AG04449 (cell line): Measurements from ENCODE around the gene FAM204A.

ENCODE experiments used
- CTCF ChIA-PET: fragments of 350-600 bp; formaldehyde crosslinking; extraction: SDS; loops from one replicate; lab custom pipeline; 2021; ENCODE audit warnings: antibody characterized with exemption; lab: Yijun Ruan, JAX
- POLR2A ChIA-PET: fragments of 400-600, 350-600 bp; formaldehyde crosslinking; extraction: SDS; loops from one replicate; lab custom pipeline; 2020; ENCODE audit warnings: antibody characterized with exemption, inconsistent platforms; lab: Yijun Ruan, JAX
- DNase-seq: peaks from one replicate; pipeline ENCODE4 v3.0.0-alpha.2; 2010; ENCODE audit warnings: low read depth, low spot score
- H3K4me3 ChIP-seq: 2 replicates; pipeline ENCODE4 v1.5.1; 2011; ENCODE audit warnings: low read depth, mild to moderate bottlenecking, control low read depth, low read length
- CTCF ChIP-seq: IDR thresholded peaks from one replicate; pipeline ENCODE4 v1.5.1; 2011; ENCODE audit warnings: mild to moderate bottlenecking, moderate library complexity, low read length, control low read depth, inconsistent platforms; ENCODE audit not compliant: insufficient read depth; ENCODE audit errors: missing control alignments

FAM204A gene

DNA sequence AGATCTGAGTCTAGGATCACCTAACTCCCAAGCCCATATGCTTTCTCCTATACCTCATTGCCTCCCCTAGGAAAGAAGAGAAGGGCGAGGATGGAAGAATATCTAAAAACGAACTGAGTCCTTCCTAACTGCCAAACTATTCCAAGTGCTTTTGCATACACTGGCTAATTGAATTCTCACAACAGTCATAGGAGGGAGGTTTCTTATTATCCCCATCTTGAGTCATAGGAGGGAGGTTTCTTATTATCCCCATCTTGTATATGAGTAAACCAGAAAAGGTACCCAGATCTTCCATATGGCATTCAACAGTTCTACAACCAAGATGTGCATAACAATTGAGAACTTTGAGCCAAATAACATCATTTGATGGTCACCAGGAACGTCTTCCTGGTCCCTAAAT, 13.1 kb upstream of the FAM204A start:
- POLR2A ChIA-PET, result no interaction called here
- no peak overlapping the region for H3K4me3 ChIP-seq
- no peak for TF ChIP-seq CTCF
- no peak for DNase-seq
- CTCF ChIA-PET, result interaction anchor here (1.0 kb wide), 1 partner anchor 18 kb away, joined by 3 read pairs; no protein-coding TSS in a partner anchor

DNA sequence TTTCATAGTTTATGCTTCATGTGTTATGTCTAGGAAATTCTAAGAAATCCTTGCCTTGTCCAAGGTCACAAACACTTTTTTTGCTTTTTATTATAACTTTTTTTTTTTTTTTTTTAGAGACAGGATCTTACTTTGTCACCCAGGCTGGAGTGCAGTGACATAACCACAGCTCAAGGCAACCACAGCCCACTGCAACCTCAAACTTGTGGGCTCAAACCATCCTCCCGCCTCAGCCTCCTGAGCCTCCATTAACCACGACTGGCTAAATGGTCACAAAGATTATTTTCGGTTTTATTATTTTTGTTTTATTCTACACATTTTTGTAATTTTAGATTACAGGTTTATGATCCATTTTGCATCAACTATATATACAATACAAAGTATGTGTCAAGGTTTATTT, 7.1 kb upstream of the FAM204A start:
- POLR2A ChIA-PET, result no interaction called here
- no peak for TF ChIP-seq CTCF
- CTCF ChIA-PET, result no interaction called here
- no peak for DNase-seq
- no peak overlapping the region for H3K4me3 ChIP-seq

GRCh38 chr10:118343549-118343948, 1.4 kb upstream of the FAM204A start:
- no peak for DNase-seq
- no peak overlapping the region for H3K4me3 ChIP-seq
- TF ChIP-seq CTCF, result no peak
- CTCF ChIA-PET, result no interaction called here
- POLR2A ChIA-PET, result no interaction called here

DNA sequence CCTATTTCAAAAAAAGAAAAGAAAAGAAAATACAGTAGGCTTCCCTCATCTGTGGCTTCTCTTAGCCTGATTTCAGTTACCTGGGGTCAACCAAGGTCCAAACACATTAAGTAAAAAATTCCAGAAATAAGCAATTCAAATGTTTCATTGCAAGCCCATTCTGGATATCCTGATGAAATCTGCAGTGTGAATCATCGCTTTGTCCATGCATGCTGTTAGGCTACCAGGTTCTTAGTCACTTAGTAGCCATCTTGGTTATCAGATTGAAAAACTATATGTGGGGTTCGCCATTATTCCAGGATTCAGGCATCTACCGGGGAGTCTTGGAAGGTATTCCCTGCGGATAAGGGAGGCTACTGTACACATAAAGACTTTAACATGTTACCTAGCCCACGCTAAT, 991 bp upstream of the FAM204A start:
- CTCF ChIA-PET, result no interaction called here
- DNase-seq, result peak; percentile 3

GRCh38 chr10:118342638-118343020, 505 bp upstream of the FAM204A start:
- TF ChIP-seq CTCF, result no peak
- no peak for DNase-seq
- H3K4me3 ChIP-seq, result peak overlapping the region; percentile 89
- ChIA-PET POLR2A (no interaction called here), CTCF (no interaction called here)

More for the DNA sequence above, 991 bp upstream of the FAM204A start:
- POLR2A ChIA-PET, result no interaction called here
- no peak overlapping the region for H3K4me3 ChIP-seq
- no peak for TF ChIP-seq CTCF

DNA sequence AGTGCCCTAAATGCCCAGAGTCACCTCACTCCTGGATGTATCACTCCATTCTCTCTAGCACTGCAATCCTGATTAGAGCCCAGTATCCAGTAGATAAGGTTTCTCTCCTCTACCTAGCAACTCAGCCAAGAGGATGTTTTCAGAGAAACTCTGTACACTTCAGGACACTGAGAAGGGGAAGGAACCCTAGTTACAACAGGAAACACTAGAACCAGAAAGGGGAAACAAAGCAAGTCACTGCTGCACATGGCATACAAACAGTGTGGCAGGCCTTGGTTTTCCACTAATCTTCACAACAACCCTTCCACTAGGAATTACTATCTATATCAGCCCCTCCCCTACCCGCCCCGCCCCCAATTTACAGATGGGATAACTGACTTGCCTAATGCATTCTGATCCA, 1.6 kb downstream of the FAM204A start:
- CTCF ChIA-PET, result no interaction called here
- TF ChIP-seq CTCF, result no peak
- H3K4me3 ChIP-seq, result no peak overlapping the region
- DNase-seq, result no peak
- POLR2A ChIA-PET, result no interaction called here

- no peak for TF ChIP-seq CTCF
- H3K4me3 ChIP-seq, result no peak overlapping the region
- ChIA-PET CTCF (interaction anchor here (1.1 to 1.3 kb wide), 2 partner anchors 85 to 1013 kb away, joined by 3 to 5 read pairs; no protein-coding TSS in a partner anchor), POLR2A (no interaction called here)
- DNase-seq, result no peak
Observed at GRCh38 chr10:118339111-118339510, 3.0 kb downstream of the FAM204A start.
